Mesenchymal stem cell (in vitro differentiated cells and primary cell): ENCODE results near the gene SHF.

Source experiments
- DNase-seq: peaks from one replicate; pipeline ENCODE4 v3.0.0-alpha.2; 2013
- H2AFZ ChIP-seq: one replicate; pipeline ENCODE4 v1.6.1; 2013; ENCODE audit warnings: low read depth, mild to moderate bottlenecking, control low read depth, inconsistent platforms, low read length, moderate library complexity
- H2AK5ac ChIP-seq: 2 replicates; pipeline ENCODE4 v1.6.1; 2013; ENCODE audit warnings: low read length, moderate library complexity, mild to moderate bottlenecking, inconsistent platforms; ENCODE audit not compliant: severe bottlenecking
- H2BK120ac ChIP-seq: one replicate; pipeline ENCODE4 v1.6.1; 2013; ENCODE audit warnings: low read depth, mild to moderate bottlenecking, inconsistent platforms, low read length, moderate library complexity
- H2BK12ac ChIP-seq, 2 experiments: one replicate each; pipeline ENCODE4 v1.6.1; 2013; ENCODE audit warnings: inconsistent platforms in 2 of 2, low read length in 2 of 2, mild to moderate bottlenecking in 2 of 2, moderate library complexity in 2 of 2, control low read depth in 1 of 2
- H2BK15ac ChIP-seq: one replicate; pipeline ENCODE4 v1.6.1; 2013; ENCODE audit warnings: mild to moderate bottlenecking, low read depth, inconsistent platforms; ENCODE audit not compliant: poor library complexity, severe bottlenecking
- H2BK5ac ChIP-seq: 2 replicates; pipeline ENCODE4 v1.6.1; 2013; ENCODE audit warnings: low read depth, mild to moderate bottlenecking, low read length, control low read depth, inconsistent platforms; ENCODE audit not compliant: poor library complexity, severe bottlenecking
- H3K14ac ChIP-seq, 2 experiments: one replicate each; pipeline ENCODE4 v1.6.1; 2013; ENCODE audit warnings: inconsistent platforms in 2 of 2, low read length in 2 of 2, control low read depth in 1 of 2, mild to moderate bottlenecking in 1 of 2, moderate library complexity in 1 of 2
- H3K18ac ChIP-seq, 2 experiments: one replicate each; pipeline ENCODE4 v1.6.1; 2013; ENCODE audit warnings: inconsistent platforms in 2 of 2, low read length in 2 of 2, control low read depth in 1 of 2, low read depth in 1 of 2, mild to moderate bottlenecking in 1 of 2
- H3K23ac ChIP-seq, 2 experiments: one replicate each; pipeline ENCODE4 v1.6.1; 2013; ENCODE audit warnings: inconsistent platforms in 2 of 2, low read length in 2 of 2, mild to moderate bottlenecking in 2 of 2, moderate library complexity in 2 of 2, control low read depth in 1 of 2
- H3K27ac ChIP-seq: 2 replicates; pipeline ENCODE4 v1.5.1; 2013; ENCODE audit warnings: mild to moderate bottlenecking, moderate library complexity, low read length, control low read depth, inconsistent platforms; ENCODE audit not compliant: poor library complexity, severe bottlenecking
- H3K27me3 ChIP-seq, 2 experiments: 2 replicates each; pipeline versions ENCODE4 v1.6.1 to v1.7.0; 2013; ENCODE audit warnings: low read length in 2 of 2, mild to moderate bottlenecking in 2 of 2, moderate library complexity in 2 of 2, control low read depth in 1 of 2, inconsistent platforms in 1 of 2; ENCODE audit not compliant: control insufficient read depth in 1 of 2, insufficient read depth in 1 of 2
- H3K36me3 ChIP-seq, 2 experiments: 2 replicates each; pipeline versions ENCODE4 v1.6.1 to v1.7.0; 2013; ENCODE audit warnings: low read length in 2 of 2, control low read depth in 1 of 2, inconsistent platforms in 1 of 2, low read depth in 1 of 2, mild to moderate bottlenecking in 1 of 2; ENCODE audit not compliant: insufficient read depth in 2 of 2, control insufficient read depth in 1 of 2
- H3K4ac ChIP-seq, 2 experiments: one replicate each; pipeline ENCODE4 v1.6.1; 2013; ENCODE audit warnings: inconsistent platforms in 2 of 2, low read length in 2 of 2, mild to moderate bottlenecking in 2 of 2, moderate library complexity in 2 of 2, control low read depth in 1 of 2, low read depth in 1 of 2
- H3K4me1 ChIP-seq: 2 replicates; pipeline ENCODE4 v1.6.1; 2013; ENCODE audit warnings: low read depth, low read length, control low read depth; ENCODE audit not compliant: control insufficient read depth, insufficient read depth
- H3K4me2 ChIP-seq: 2 replicates; pipeline ENCODE4 v1.6.1; 2013; ENCODE audit warnings: low read length, mild to moderate bottlenecking, inconsistent platforms; ENCODE audit not compliant: poor library complexity, severe bottlenecking
- H3K4me3 ChIP-seq, 2 experiments: 2 replicates each; pipeline versions ENCODE4 v1.5.1 to v1.7.0; 2013; ENCODE audit warnings: low read length in 2 of 2, mild to moderate bottlenecking in 2 of 2, control low read depth in 1 of 2, low read depth in 1 of 2; ENCODE audit not compliant: insufficient read depth in 1 of 2
- H3K79me1 ChIP-seq: replicated peaks from 2 replicates; pipeline ENCODE4 v1.6.1; 2013; ENCODE audit warnings: mild to moderate bottlenecking, control low read depth, low read length, inconsistent platforms; ENCODE audit not compliant: poor library complexity, severe bottlenecking
- H3K9ac ChIP-seq: 2 replicates; pipeline ENCODE4 v1.7.0; 2013; ENCODE audit warnings: mild to moderate bottlenecking, low read length, moderate library complexity
- H3K9me3 ChIP-seq: 2 replicates; pipeline ENCODE4 v1.7.0; 2013; ENCODE audit warnings: mild to moderate bottlenecking, low read length; ENCODE audit not compliant: control insufficient read depth
- H4K8ac ChIP-seq: one replicate; pipeline ENCODE4 v1.6.1; 2013; ENCODE audit warnings: inconsistent platforms, mild to moderate bottlenecking, low read length, moderate library complexity
- H4K91ac ChIP-seq: one replicate; pipeline ENCODE4 v1.6.1; 2013; ENCODE audit warnings: mild to moderate bottlenecking, low read length, inconsistent platforms
- WGBS: methylation state at CpG from one replicate; pipeline ENCODE4 v1.1.7; 2013; ENCODE audit warnings: mixed read lengths; 5-methylcytosine and 5-hydroxymethylcytosine counted together

Gene SHF

GRCh38 chr15:45186771-45187577 lies 792 bp downstream of the SHF start:
- no peak overlapping the region for H4K8ac ChIP-seq
- peak overlapping the region; percentile 45 for H2BK120ac ChIP-seq
- H3K4me2 ChIP-seq = peak overlapping the region; percentile 62
- H3K27me3 ChIP-seq = peaks cover 9 to 23% of the 10 kb centered on the region in 2 experiments
- H2AFZ ChIP-seq = no peak overlapping the region
- peak overlapping the region in 1 of 2 experiments; percentile 42 for H3K4ac ChIP-seq
- no peak overlapping the region for H3K9ac ChIP-seq
- no peak overlapping the region for H4K91ac ChIP-seq
- peak overlapping the region; percentile 6 for H2AK5ac ChIP-seq
- H3K18ac ChIP-seq = no peak overlapping the region
- no peaks in the 10 kb centered on the region for H3K9me3 ChIP-seq
- no peak overlapping the region for H2BK15ac ChIP-seq
- no peak overlapping the region for H3K27ac ChIP-seq
- H3K79me1 ChIP-seq = peaks cover 13% of the 10 kb centered on the region
- WGBS = 20% methylated on average over 17 of the region's 42 CpGs
- no peaks in the 10 kb centered on the region for H3K36me3 ChIP-seq
- no peak for DNase-seq
- H2BK5ac ChIP-seq = no peak overlapping the region
- H3K4me3 ChIP-seq = peak overlapping the region; percentile 59 to 72
- no peak overlapping the region for H3K23ac ChIP-seq
- no peak overlapping the region for H3K14ac ChIP-seq
- H2BK12ac ChIP-seq = no peak overlapping the region
- H3K4me1 ChIP-seq = peaks cover 28% of the 10 kb centered on the region

GRCh38 chr15:45185903-45186770 lies 1.6 kb downstream of the SHF start:
- Histone ChIP-seq H3K9ac (peak overlapping the region; percentile 10), H3K27me3 (peaks cover 8 to 21% of the 10 kb centered on the region in 2 experiments), H2AFZ (no peak overlapping the region), H3K4ac (no peak overlapping the region), H3K27ac (peak overlapping the region; percentile 13), H3K4me2 (no peak overlapping the region), H2AK5ac (no peak overlapping the region), H3K18ac (no peak overlapping the region), H3K4me1 (peaks cover 33% of the 10 kb centered on the region), H4K8ac (no peak overlapping the region), H2BK15ac (no peak overlapping the region), H3K14ac (no peak overlapping the region), H3K79me1 (peaks cover 18% of the 10 kb centered on the region), H2BK120ac (no peak overlapping the region), H3K23ac (no peak overlapping the region), H4K91ac (no peak overlapping the region), H3K36me3 (no peaks in the 10 kb centered on the region), H3K4me3 (peak overlapping the region in 1 of 2 experiments; percentile 72), H2BK5ac (no peak overlapping the region), H2BK12ac (no peak overlapping the region), H3K9me3 (no peaks in the 10 kb centered on the region)
- no peak for DNase-seq
- 76% methylated on average over 8 of the region's 8 CpGs for WGBS

DNA sequence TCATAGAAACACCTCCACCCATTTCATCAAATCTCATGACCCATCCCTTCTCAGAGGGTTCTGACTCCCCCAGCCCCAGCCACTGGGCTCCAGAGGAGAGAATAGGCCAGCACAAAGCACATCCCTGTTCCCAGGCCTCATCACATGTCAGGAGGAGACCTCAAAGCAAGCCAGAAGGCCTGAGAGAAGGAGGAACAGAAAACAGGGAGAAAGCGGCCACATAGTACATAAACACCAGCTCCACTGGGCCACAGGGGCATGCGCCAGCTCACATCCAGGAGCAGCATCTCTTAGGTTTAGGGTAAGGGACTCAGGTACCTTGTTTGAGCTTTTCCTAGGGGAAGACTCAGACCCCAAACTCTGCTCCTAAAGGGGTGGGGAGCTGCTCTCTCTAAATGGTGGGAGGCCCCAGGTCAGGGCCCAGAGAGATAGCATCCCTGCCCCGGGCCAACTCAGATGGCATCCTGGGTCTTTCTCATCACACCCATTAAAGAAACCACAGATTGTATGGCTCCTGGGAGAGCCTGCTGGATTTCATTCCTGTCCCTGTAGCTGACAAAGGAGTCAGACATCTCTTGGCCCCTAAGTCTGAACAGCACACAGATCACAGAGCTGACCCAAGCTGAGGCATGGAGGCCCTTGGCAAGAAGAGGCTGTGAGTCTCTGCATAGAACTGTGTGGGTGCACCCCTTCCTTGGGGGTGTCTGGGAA lies 2.5 kb downstream of the SHF start:
- no peak overlapping the region for H3K18ac ChIP-seq
- 98% methylated on average over 2 of the region's 3 CpGs for WGBS
- no peak for DNase-seq

More for the DNA sequence above, 2.5 kb downstream of the SHF start:
- no peak overlapping the region for H2AFZ ChIP-seq
- no peak overlapping the region for H2BK15ac ChIP-seq
- no peak overlapping the region for H3K4ac ChIP-seq
- no peak overlapping the region for H2BK5ac ChIP-seq
- H3K79me1 ChIP-seq = peaks cover 20% of the 10 kb centered on the region
- peak overlapping the region; percentile 27 for H2AK5ac ChIP-seq
- H2BK12ac ChIP-seq = no peak overlapping the region
- H3K9ac ChIP-seq = no peak overlapping the region
- no peak overlapping the region for H2BK120ac ChIP-seq
- H3K27me3 ChIP-seq = peaks cover 4 to 15% of the 10 kb centered on the region in 2 experiments
- no peak overlapping the region for H3K4me3 ChIP-seq
- no peak overlapping the region for H3K27ac ChIP-seq
- H3K9me3 ChIP-seq = no peaks in the 10 kb centered on the region
- H4K91ac ChIP-seq = no peak overlapping the region
- H3K23ac ChIP-seq = no peak overlapping the region
- no peak overlapping the region for H3K4me2 ChIP-seq
- no peak overlapping the region for H4K8ac ChIP-seq
- no peak overlapping the region for H3K14ac ChIP-seq
- peaks cover 0 to 3% of the 10 kb centered on the region in 2 experiments for H3K36me3 ChIP-seq
- peaks cover 37% of the 10 kb centered on the region for H3K4me1 ChIP-seq
